GM10266 (cell line): Measurements from ENCODE around the gene WBP2NL.
A peak's percentile ranks its signal among the peaks of the same experiment; 100 is the strongest.

Experiments
- DNase-seq: peaks from one replicate; pipeline ENCODE4 v3.0.0; 2012; ENCODE audit errors: extremely low spot score
- CTCF ChIP-seq: IDR thresholded peaks from 2 replicates; pipeline ENCODE4 v1.5.1; 2012; ENCODE audit warnings: mild to moderate bottlenecking, low read depth; ENCODE audit not compliant: control insufficient read depth, insufficient read depth; ENCODE audit errors: missing control alignments

WBP2NL gene

GRCh38 chr22:41964112-41964491 is 34.5 kb upstream of the WBP2NL start:
- no peak for DNase-seq
- TF ChIP-seq CTCF: no peak

- no peak for TF ChIP-seq CTCF
- no peak for DNase-seq
Measured at GRCh38 chr22:41966225-41966606, 32.4 kb upstream of the WBP2NL start.

- TF ChIP-seq CTCF: peak; percentile 9
- peak; percentile 69 for DNase-seq
Measured at GRCh38 chr22:41966607-41967240, 31.9 kb upstream of the WBP2NL start.

GRCh38 chr22:41968601-41969000 is 30.0 kb upstream of the WBP2NL start:
- DNase-seq: no peak

GRCh38 chr22:41969110-41969646 is 29.4 kb upstream of the WBP2NL start, which contains the start of gene SEPTIN3:
SEPTIN3 (plus strand) TSS chr22:41969443; CDS start chr22:41971493, 2,050 bp downstream.
- no peak for DNase-seq
- no peak for TF ChIP-seq CTCF

More at GRCh38 chr22:41968601-41969000, 30.0 kb upstream of the WBP2NL start:
- no peak for TF ChIP-seq CTCF

- DNase-seq: no peak
- TF ChIP-seq CTCF: no peak
Measured at GRCh38 chr22:41970601-41971000, 28.0 kb upstream of the WBP2NL start.

- no peak for TF ChIP-seq CTCF
- no peak for DNase-seq
Measured at GRCh38 chr22:41971431-41971830, 27.2 kb upstream of the WBP2NL start.
